Calu3 (cell line): ENCODE results near the gene RHBG. TPM values are rescaled to one million over a fixed set of nuclear protein-coding genes. Genes with fewer than 3 reads are reported as not detected.

Experiments
- BruUV-seq: library from RNA; stranded (reverse); fragments of 400-500 nt; replicated peaks from 2 replicates; lab custom pipeline; 2021; lab: Mats Ljungman, UMichigan
- CTCF ChIA-PET: fragments of 300-600 bp; sonication (Branson Sonifier 250); formaldehyde crosslinking; loops from one replicate; lab custom pipeline; 2022; ENCODE audit warnings: antibody characterized with exemption; lab: Charles Lee
- DNase-seq: peaks from one replicate; pipeline ENCODE4 v3.0.0; 2022
- H3K27ac Mint-ChIP-seq: one replicate; pipeline ENCODE4 v1.8.0; 2022; ENCODE audit warnings: mixed read lengths; ENCODE audit not compliant: unreplicated experiment
- H3K27me3 Mint-ChIP-seq: one replicate; pipeline ENCODE4 v1.8.0; 2022; ENCODE audit warnings: mixed read lengths; ENCODE audit not compliant: unreplicated experiment
- H3K36me3 Mint-ChIP-seq: one replicate; pipeline ENCODE4 v1.8.0; 2022; ENCODE audit warnings: mild to moderate bottlenecking, moderate library complexity, mixed read lengths; ENCODE audit not compliant: insufficient read depth, unreplicated experiment
- H3K4me1 Mint-ChIP-seq: one replicate; pipeline ENCODE4 v1.8.0; 2022; ENCODE audit warnings: mild to moderate bottlenecking, low read depth, mixed read lengths; ENCODE audit not compliant: unreplicated experiment
- H3K4me3 Mint-ChIP-seq: one replicate; pipeline ENCODE4 v1.8.0; 2022; ENCODE audit warnings: mild to moderate bottlenecking, low read depth, moderate library complexity, mixed read lengths; ENCODE audit not compliant: unreplicated experiment
- H3K9me3 Mint-ChIP-seq: one replicate; pipeline ENCODE4 v1.8.0; 2022; ENCODE audit warnings: low read depth, mixed read lengths; ENCODE audit not compliant: unreplicated experiment
- intact Hi-C: fragments of 100-400 bp; cut with micrococcal nuclease; formaldehyde crosslinking; loops from one replicate; pipeline ENCODE4 v1.10.0; 2022; ENCODE audit not compliant: unreplicated experiment
- total RNA-seq: library from RNA; stranded (reverse); gene quantifications from 2 replicates; pipeline ENCODE4 v1.2.3, GENCODE V29; 2022
- TF ChIP-seq, protein P1 (sequence below): fragments of 200-600 bp; IDR thresholded peaks from one replicate; pipeline ENCODE4 v1.8.0; 2022; ENCODE audit warnings: antibody characterized with exemption; ENCODE audit not compliant: unreplicated experiment

The RHBG gene
- total RNA-seq, 1 experiment from 2014 or later: 0.26 TPM

DNA sequence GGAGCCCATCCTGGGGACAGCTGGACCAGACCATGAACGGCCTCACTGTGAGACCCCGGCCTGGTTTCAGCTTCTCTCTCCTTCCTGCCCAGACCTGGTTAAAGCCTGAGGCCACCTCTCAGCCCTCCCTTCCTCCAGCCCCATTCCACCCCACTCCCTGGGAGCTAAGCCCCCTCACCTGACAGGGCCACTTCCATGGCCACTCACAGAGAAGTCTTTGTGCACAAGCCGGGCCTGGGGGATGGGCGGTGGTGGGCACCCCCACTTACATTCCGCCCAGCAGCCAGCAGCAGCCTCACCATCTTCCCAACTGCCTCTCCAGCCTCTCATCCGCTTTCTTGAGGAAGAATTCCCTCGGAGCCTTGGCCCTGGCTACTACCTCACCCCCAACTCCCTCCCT lies 40.4 kb downstream of the RHBG start:
- TF ChIP-seq, protein P1, sequence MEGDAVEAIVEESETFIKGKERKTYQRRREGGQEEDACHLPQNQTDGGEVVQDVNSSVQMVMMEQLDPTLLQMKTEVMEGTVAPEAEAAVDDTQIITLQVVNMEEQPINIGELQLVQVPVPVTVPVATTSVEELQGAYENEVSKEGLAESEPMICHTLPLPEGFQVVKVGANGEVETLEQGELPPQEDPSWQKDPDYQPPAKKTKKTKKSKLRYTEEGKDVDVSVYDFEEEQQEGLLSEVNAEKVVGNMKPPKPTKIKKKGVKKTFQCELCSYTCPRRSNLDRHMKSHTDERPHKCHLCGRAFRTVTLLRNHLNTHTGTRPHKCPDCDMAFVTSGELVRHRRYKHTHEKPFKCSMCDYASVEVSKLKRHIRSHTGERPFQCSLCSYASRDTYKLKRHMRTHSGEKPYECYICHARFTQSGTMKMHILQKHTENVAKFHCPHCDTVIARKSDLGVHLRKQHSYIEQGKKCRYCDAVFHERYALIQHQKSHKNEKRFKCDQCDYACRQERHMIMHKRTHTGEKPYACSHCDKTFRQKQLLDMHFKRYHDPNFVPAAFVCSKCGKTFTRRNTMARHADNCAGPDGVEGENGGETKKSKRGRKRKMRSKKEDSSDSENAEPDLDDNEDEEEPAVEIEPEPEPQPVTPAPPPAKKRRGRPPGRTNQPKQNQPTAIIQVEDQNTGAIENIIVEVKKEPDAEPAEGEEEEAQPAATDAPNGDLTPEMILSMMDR: no peak
- no peak for DNase-seq
- Mint-ChIP-seq H3K9me3 (no peaks in the 10 kb centered on the region), H3K36me3 (no peaks in the 10 kb centered on the region), H3K4me3 (no peak overlapping the region), H3K4me1 (no peaks in the 10 kb centered on the region), H3K27ac (no peak overlapping the region), H3K27me3 (peaks cover 90% of the 10 kb centered on the region)
- CTCF ChIA-PET: interaction anchor here (0.9 kb wide), 1 partner anchor 9 kb away, joined by 3 read pairs; no protein-coding TSS in a partner anchor
- intact Hi-C loops: no loop called here
- no TSS peak for BruUV-seq

DNA sequence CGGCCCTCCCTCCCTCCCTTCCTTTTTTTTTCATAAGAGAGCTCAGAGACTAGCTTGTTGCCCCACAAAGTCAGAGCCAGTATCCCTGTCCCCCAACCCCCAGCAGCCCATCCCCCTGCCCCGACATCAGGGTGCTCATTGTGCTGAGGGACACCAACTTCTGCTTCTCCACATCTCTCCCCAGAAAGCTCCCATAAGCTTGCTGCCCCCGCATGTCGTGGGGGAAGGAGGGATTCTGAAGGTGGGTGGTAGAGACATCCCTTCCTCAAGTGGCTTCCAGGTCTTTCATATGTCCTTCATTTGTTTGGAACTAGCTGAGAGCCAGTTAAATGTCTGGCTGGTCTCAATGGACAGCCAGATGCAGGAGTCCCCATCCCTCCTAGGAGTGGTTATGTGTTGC lies 41.2 kb downstream of the RHBG start:
- TF ChIP-seq, protein P1: no peak

DNA sequence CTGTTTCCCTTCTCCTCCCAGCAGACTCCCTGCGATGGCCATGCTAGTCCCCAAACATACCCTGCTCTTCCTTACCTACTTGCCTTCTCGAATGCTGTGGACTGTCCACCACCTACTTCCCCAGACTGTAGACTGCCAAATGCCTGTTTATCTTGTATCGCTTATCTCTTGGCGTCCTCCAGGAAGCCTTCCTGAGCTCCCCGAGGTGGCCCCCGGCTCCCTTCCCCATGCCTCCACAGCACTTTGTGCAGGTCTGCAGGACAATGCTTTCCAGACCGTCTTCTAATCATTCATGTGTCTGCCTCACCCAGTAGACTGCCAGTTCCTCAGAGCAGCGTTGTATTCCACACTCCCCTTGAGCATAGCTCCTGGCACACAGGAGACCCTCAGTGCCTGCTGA lies 41.7 kb downstream of the RHBG start:
- BruUV-seq: no TSS peak
- no peak for DNase-seq
- CTCF ChIA-PET: no interaction called here
- H3K4me3 Mint-ChIP-seq: no peak overlapping the region
- no peaks in the 10 kb centered on the region for H3K36me3 Mint-ChIP-seq
- H3K27me3 Mint-ChIP-seq: peaks cover 91% of the 10 kb centered on the region
- no peak overlapping the region for H3K27ac Mint-ChIP-seq
- TF ChIP-seq, protein P1: no peak
- no peaks in the 10 kb centered on the region for H3K4me1 Mint-ChIP-seq
- H3K9me3 Mint-ChIP-seq: no peaks in the 10 kb centered on the region
- intact Hi-C loops: no loop called here

More for the DNA sequence above, 41.2 kb downstream of the RHBG start:
- Mint-ChIP-seq H3K9me3 (no peaks in the 10 kb centered on the region), H3K27ac (no peak overlapping the region), H3K36me3 (no peaks in the 10 kb centered on the region), H3K4me1 (no peaks in the 10 kb centered on the region), H3K27me3 (peaks cover 91% of the 10 kb centered on the region), H3K4me3 (no peak overlapping the region)
- CTCF ChIA-PET: no interaction called here
- BruUV-seq: no TSS peak
- no peak for DNase-seq
- intact Hi-C loops: no loop called here

DNA sequence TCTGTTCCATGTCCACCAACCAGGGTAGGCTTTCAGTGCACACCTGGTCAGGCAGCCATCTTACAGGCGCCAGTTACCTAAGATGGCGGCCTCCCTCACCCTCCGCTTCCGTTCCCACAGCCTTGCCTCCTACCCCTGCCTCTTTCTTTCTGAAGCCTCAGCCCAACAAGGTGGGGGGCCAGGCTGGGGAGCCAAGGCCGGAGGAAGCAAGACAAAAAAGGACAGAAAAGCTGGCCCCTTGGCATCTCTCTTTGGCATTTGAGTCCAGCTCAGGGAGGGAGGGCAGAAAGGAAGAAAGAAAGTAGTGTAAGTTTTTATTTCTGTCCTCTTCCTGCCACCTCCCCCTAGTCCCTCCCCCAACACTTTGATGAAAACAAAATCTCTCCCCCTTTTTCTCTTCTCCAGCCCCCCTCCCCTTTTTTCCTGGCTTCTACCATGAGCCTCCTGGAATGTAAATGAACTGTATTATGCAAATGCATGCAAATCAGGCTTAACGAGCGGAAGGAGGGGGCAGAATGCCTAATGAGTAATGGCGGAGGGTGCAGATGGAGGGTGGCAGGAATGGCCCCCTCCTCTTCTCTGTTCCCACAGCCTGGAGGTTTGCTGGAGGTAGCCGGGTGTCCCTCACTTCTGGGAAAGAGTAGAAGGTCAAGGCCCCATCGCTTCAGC lies 43.8 kb downstream of the RHBG start:
- CTCF ChIA-PET: no interaction called here
- TF ChIP-seq, protein P1: no peak
- Mint-ChIP-seq H3K9me3 (no peaks in the 10 kb centered on the region), H3K4me1 (peaks cover 11% of the 10 kb centered on the region), H3K4me3 (no peak overlapping the region), H3K27me3 (peaks cover 91% of the 10 kb centered on the region), H3K27ac (no peak overlapping the region), H3K36me3 (no peaks in the 10 kb centered on the region)
- no TSS peak for BruUV-seq
- DNase-seq: no peak
- intact Hi-C loops: no loop called here
